Measurements from ENCODE around the gene WNT1. TPM values are rescaled to one million over a fixed set of nuclear protein-coding genes. Genes with fewer than 3 reads are reported as not detected.
A peak's percentile ranks its signal among the peaks of the same experiment; 100 is the strongest.

Gene WNT1
- total and polyA plus RNA-seq, 2 donors (not counting 3 experiments of a cell fraction or from before 2014, with no cell fraction given), result not detected

DNA sequence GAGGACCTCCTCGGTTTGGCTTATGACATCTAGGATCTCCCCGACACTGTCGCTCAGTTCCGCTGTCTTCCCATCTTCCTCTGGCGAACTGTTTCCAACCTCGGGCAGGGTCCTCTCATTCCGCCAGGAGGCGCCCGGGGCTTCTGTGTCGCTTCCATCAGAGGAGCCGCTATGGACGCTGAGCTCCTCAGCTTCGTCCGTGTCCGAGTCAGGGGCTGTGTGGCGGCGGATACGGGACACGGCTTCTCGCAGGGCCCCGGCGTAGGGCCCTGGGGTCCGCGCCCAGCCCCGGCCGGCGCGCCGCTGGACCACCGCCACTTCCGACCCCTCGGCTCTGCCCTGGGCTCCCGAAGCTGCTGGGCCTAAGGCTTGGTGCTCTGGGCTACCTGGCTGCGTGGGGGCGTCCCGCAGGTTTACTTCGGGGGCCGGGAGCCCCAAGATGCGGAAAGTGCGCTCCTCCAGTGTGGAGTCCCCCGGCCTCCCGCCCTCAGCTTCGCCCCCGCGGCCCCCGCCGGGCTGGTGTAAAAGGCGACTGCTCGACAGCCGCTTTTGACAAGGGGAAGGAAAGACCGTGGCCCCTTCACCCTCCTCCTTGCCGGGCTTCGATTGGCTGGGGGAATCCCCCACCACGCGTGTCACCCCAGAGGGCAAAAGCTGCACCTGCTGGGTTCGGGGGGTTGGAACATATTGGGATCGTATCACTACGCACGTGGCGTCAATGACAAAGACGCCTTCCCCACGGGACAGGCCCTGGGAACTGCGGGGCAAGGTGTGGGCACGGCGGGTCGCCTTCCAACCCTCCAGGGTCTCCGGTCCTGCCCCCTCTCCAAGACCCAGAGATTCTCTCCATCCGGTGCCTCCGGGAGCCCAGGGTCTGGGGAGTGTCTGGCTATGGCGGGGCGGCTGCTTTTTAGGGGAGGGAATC is 18.9 kb downstream of the WNT1 start:
- H3K9me1 ChIP-seq (replicated peaks; ENCODE audit: control insufficient read depth, extremely low read depth, insufficient read depth, low read length), result no peaks in the 10 kb centered on the region
- H3K79me2 ChIP-seq (ENCODE audit: control insufficient read depth, insufficient read depth, low read length), result no peaks in the 10 kb centered on the region
- intact Hi-C loops (cut with micrococcal nuclease), result loop anchor here (1.0 kb wide), 2 partner anchors 21 to 124 kb away; partner anchors contain the start of gene PRKAG1
- ChIA-PET POLR2A (no interaction called here), CTCF (interaction anchor here (0.5 to 10.5 kb wide), 43 partner anchors 9 to 238 kb away, joined by 3 to 175 read pairs (median 5); partner anchors contain the start of genes ARF3, DDX23, FKBP11 and LMBR1L)
- peaks cover 11% of the 10 kb centered on the region for H3K4me1 ChIP-seq (ENCODE audit: control insufficient read depth, extremely low read depth, insufficient read depth, low read length)
- DNase-seq (ENCODE audit: low read depth, low spot score), result peak; percentile 67
- TF ChIP-seq, protein P1, sequence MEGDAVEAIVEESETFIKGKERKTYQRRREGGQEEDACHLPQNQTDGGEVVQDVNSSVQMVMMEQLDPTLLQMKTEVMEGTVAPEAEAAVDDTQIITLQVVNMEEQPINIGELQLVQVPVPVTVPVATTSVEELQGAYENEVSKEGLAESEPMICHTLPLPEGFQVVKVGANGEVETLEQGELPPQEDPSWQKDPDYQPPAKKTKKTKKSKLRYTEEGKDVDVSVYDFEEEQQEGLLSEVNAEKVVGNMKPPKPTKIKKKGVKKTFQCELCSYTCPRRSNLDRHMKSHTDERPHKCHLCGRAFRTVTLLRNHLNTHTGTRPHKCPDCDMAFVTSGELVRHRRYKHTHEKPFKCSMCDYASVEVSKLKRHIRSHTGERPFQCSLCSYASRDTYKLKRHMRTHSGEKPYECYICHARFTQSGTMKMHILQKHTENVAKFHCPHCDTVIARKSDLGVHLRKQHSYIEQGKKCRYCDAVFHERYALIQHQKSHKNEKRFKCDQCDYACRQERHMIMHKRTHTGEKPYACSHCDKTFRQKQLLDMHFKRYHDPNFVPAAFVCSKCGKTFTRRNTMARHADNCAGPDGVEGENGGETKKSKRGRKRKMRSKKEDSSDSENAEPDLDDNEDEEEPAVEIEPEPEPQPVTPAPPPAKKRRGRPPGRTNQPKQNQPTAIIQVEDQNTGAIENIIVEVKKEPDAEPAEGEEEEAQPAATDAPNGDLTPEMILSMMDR (IDR thresholded peaks at IDR 0.05; ENCODE audit: extremely low read depth in 1 of 2, insufficient read depth in 1 of 2, low read depth in 1 of 2, low read length in 2 of 2), result peak; percentile 74 to 90
- no peak for TF ChIP-seq POLR2A (IDR thresholded peaks at IDR 0.05; ENCODE audit: low read depth, low read length)
- no peak for TF ChIP-seq MAX (IDR thresholded peaks at IDR 0.05; ENCODE audit: insufficient read depth, insufficient read length)
- TF ChIP-seq EZH2 (IDR thresholded peaks at IDR 0.05; ENCODE audit: borderline replicate concordance, low read depth, low read length, severe bottlenecking), result peak; percentile 78
- no peak for TF ChIP-seq GATA2 (IDR thresholded peaks at IDR 0.05; ENCODE audit: insufficient read depth, insufficient read length, low read depth, low read length)
- peak overlapping the region; percentile 10 for H3K4me2 ChIP-seq (ENCODE audit: insufficient read depth, low read length)
- H2AFZ ChIP-seq (ENCODE audit: low read depth, low read length), result peak overlapping the region; percentile 75
- no TSS peak for BruUV-seq (replicated peaks)
- peak; percentile 94 for FAIRE-seq
- no peak overlapping the region for H3K27ac ChIP-seq (ENCODE audit: insufficient read depth, low read depth, low read length)
- dilution Hi-C loops (cut with MboI; ENCODE audit: extremely low pct_ligation_motif_present, low sequenced_read_pairs), result no loop called here
- H3K9ac ChIP-seq (replicated peaks; ENCODE audit: extremely low read depth, insufficient read depth, low read length), result no peak overlapping the region
- no peaks in the 10 kb centered on the region for H4K20me1 ChIP-seq (replicated peaks; ENCODE audit: control insufficient read depth, extremely low read depth, insufficient read depth, low read length)
- peaks cover 4 to 5% of the 10 kb centered on the region in 2 experiments for H3K36me3 ChIP-seq (ENCODE audit: control insufficient read depth in 2 of 2, extremely low read depth in 1 of 2, insufficient read depth in 2 of 2, low read length in 2 of 2)
- H3K27me3 ChIP-seq (ENCODE audit: control insufficient read depth in 2 of 2, insufficient read depth in 2 of 2, low read length in 2 of 2), result peaks cover 18 to 26% of the 10 kb centered on the region in 2 experiments
- H3K9me3 ChIP-seq (replicated peaks; ENCODE audit: control insufficient read depth, insufficient read depth, low read length), result no peaks in the 10 kb centered on the region
- peak overlapping the region in 1 of 3 experiments; percentile 25 for H3K4me3 ChIP-seq (replicated peaks in 1 of 3; ENCODE audit: insufficient read depth in 1 of 3, low read depth in 1 of 3, low read length in 3 of 3)

Data from endothelial cell of umbilical vein (primary cell).